ENCODE results near the gene PI4KA.

Gene PI4KA

GRCh38 chr22:20890975-20891374 is 32.4 kb upstream of the PI4KA start:
- H3K9me3 ChIP-seq (ENCODE audit: control insufficient read depth, low read length): no peaks in the 10 kb centered on the region
- H3K4me3 ChIP-seq (ENCODE audit: extremely low read depth, insufficient read depth, low read length, poor library complexity, severe bottlenecking): no peak overlapping the region
- no peak overlapping the region for H3K27ac ChIP-seq (ENCODE audit: low read depth, low read length, severe bottlenecking)
- 90 to 96% methylated on average over 3 to 4 of the region's 6 CpGs for WGBS, 2 experiments (ENCODE audit: insufficient coverage in 2 of 2)
- H3K36me3 ChIP-seq (ENCODE audit: control insufficient read depth, insufficient read depth, low read length): peaks cover 24% of the 10 kb centered on the region
- H3K4me1 ChIP-seq (ENCODE audit: control insufficient read depth, insufficient read depth, low read length, poor library complexity, severe bottlenecking): peaks cover 10% of the 10 kb centered on the region

- 89 to 96% methylated on average over 8 to 9 of the region's 13 CpGs for WGBS, 2 experiments (ENCODE audit: insufficient coverage in 2 of 2)
- no peaks in the 10 kb centered on the region for H3K9me3 ChIP-seq (ENCODE audit: control insufficient read depth, low read length)
- H3K36me3 ChIP-seq (ENCODE audit: control insufficient read depth, insufficient read depth, low read length): peaks cover 24% of the 10 kb centered on the region
- no peak overlapping the region for H3K4me3 ChIP-seq (ENCODE audit: extremely low read depth, insufficient read depth, low read length, poor library complexity, severe bottlenecking)
- H3K4me1 ChIP-seq (ENCODE audit: control insufficient read depth, insufficient read depth, low read length, poor library complexity, severe bottlenecking): peaks cover 14% of the 10 kb centered on the region
- no peak overlapping the region for H3K27ac ChIP-seq (ENCODE audit: low read depth, low read length, severe bottlenecking)
Measured at GRCh38 chr22:20889904-20890540, 31.4 kb upstream of the PI4KA start.

GRCh38 chr22:20889025-20889704 is 30.6 kb upstream of the PI4KA start:
- no peaks in the 10 kb centered on the region for H3K9me3 ChIP-seq (ENCODE audit: control insufficient read depth, low read length)
- H3K36me3 ChIP-seq (ENCODE audit: control insufficient read depth, insufficient read depth, low read length): peaks cover 24% of the 10 kb centered on the region
- H3K4me3 ChIP-seq (ENCODE audit: extremely low read depth, insufficient read depth, low read length, poor library complexity, severe bottlenecking): no peak overlapping the region
- H3K4me1 ChIP-seq (ENCODE audit: control insufficient read depth, insufficient read depth, low read length, poor library complexity, severe bottlenecking): peaks cover 15% of the 10 kb centered on the region
- 95 to 100% methylated on average over 3 to 4 of the region's 6 CpGs for WGBS, 2 experiments (ENCODE audit: insufficient coverage in 2 of 2)
- H3K27ac ChIP-seq (ENCODE audit: low read depth, low read length, severe bottlenecking): no peak overlapping the region

GRCh38 chr22:20887375-20887774 is 28.8 kb upstream of the PI4KA start:
- H3K4me1 ChIP-seq (ENCODE audit: control insufficient read depth, insufficient read depth, low read length, poor library complexity, severe bottlenecking): peaks cover 15% of the 10 kb centered on the region
- H3K36me3 ChIP-seq (ENCODE audit: control insufficient read depth, insufficient read depth, low read length): peaks cover 35% of the 10 kb centered on the region
- WGBS, 2 experiments (ENCODE audit: insufficient coverage in 2 of 2): 90 to 93% methylated on average over 4 to 5 of the region's 5 CpGs
- H3K4me3 ChIP-seq (ENCODE audit: extremely low read depth, insufficient read depth, low read length, poor library complexity, severe bottlenecking): no peak overlapping the region
- no peaks in the 10 kb centered on the region for H3K9me3 ChIP-seq (ENCODE audit: control insufficient read depth, low read length)
- no peak overlapping the region for H3K27ac ChIP-seq (ENCODE audit: low read depth, low read length, severe bottlenecking)

DNA sequence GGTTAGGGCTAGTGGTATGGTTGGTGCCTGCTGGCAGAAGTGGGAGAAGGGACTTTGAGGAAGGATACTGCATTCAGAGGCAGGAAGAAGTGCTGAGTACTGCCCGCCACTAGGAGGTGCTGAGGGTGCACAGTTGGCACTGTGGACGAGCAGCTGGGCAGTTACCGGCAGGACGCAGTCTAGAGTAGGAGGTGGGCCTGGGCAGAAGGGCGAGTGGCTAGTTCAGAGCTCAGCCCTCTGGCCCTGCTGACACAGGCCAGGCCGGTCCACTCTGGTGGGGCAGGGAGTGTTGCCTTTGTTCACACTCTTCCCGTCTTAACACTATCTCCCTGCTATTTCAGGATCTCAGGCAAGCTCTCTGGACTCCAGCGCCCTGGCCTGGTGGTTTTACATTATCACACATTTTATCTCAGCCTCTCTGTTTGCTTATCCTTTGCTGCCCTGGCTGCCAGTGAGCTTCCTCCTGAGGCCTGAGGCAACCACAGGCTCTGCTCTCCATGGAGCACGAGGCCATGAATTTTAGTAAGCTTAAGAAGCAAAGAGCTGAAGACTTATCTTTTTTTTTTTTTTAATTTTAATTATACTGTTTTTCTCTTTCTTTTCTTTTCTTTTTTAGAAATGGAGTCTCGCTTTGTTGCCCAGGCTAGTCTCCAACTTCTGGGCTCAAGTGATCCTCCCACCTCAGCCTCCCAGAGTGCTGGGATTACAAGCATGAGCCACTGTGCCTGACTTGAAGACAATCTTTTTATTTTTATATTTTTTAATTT is 27.1 kb upstream of the PI4KA start:
- Histone ChIP-seq H3K36me3 (ENCODE audit: control insufficient read depth, insufficient read depth, low read length) (peaks cover 51% of the 10 kb centered on the region), H3K4me1 (ENCODE audit: control insufficient read depth, insufficient read depth, low read length, poor library complexity, severe bottlenecking) (peaks cover 15% of the 10 kb centered on the region), H3K27ac (ENCODE audit: low read depth, low read length, severe bottlenecking) (peak overlapping the region; percentile 79), H3K9me3 (ENCODE audit: control insufficient read depth, low read length) (no peaks in the 10 kb centered on the region), H3K4me3 (ENCODE audit: extremely low read depth, insufficient read depth, low read length, poor library complexity, severe bottlenecking) (no peak overlapping the region)
- 12 to 26% methylated on average over 4 to 8 of the region's 10 CpGs for WGBS, 2 experiments (ENCODE audit: insufficient coverage in 2 of 2)

DNA sequence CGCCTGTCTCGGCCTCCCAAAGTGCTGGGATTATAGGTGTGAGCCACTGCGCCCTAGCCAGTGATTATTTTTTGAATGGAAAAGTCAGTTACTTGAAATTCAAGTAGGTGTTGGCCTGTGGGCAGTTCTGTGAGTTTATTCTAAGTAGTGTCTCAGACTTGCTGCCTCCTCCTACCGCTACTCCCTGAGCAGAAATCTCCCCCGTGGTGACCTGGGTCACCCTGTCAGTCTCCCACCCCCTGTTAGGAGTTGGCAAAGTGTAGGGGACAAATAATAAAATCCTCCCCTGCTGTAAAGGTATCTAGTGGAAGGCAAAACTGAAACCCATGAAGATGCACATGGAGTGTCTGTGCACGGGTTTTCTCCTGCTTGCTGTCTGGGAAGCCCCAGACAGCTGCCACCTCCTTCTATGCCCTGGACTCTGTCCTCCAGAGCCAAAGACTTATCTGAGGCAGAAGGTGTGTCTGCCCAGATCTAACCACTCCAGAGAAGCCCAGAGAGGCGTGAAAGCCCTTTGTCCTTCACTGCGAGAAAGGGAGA is 26.5 kb upstream of the PI4KA start:
- Histone ChIP-seq H3K27ac (ENCODE audit: low read depth, low read length, severe bottlenecking) (peak overlapping the region; percentile 79), H3K36me3 (ENCODE audit: control insufficient read depth, insufficient read depth, low read length) (peaks cover 50% of the 10 kb centered on the region)
- 21 to 75% methylated on average over 2 to 6 of the region's 8 CpGs for WGBS, 2 experiments (ENCODE audit: insufficient coverage in 2 of 2)

DNA sequence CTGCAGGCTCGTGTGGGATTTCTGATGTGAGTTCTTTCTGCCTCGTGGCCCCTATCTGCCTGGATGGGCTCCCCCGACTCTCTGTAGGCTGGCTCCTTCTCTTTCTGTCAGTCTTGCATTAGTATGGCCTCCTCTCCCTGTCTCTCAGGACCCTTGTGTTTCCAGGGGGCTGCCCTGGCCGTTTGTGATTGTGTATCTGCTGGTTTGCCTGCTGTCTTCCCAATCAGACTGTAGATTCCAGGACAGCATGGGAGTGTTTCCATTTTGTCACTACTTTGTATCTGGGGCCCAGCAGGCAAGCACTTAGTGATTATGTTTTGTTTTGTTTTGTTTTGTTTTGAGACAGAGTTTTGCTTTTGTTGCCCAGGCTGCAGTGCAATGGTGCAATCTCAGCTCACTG is 25.8 kb upstream of the PI4KA start:
- Histone ChIP-seq H3K27ac (ENCODE audit: low read depth, low read length, severe bottlenecking) (no peak overlapping the region), H3K4me1 (ENCODE audit: control insufficient read depth, insufficient read depth, low read length, poor library complexity, severe bottlenecking) (peaks cover 15% of the 10 kb centered on the region), H3K9me3 (ENCODE audit: control insufficient read depth, low read length) (no peaks in the 10 kb centered on the region), H3K36me3 (ENCODE audit: control insufficient read depth, insufficient read depth, low read length) (peaks cover 44% of the 10 kb centered on the region), H3K4me3 (ENCODE audit: extremely low read depth, insufficient read depth, low read length, poor library complexity, severe bottlenecking) (no peak overlapping the region)
- WGBS, 2 experiments (ENCODE audit: insufficient coverage in 2 of 2): 82 to 87% methylated on average over 3 to 4 of the region's 4 CpGs

More for the DNA sequence above, 26.5 kb upstream of the PI4KA start:
- Histone ChIP-seq H3K4me3 (ENCODE audit: extremely low read depth, insufficient read depth, low read length, poor library complexity, severe bottlenecking) (no peak overlapping the region), H3K4me1 (ENCODE audit: control insufficient read depth, insufficient read depth, low read length, poor library complexity, severe bottlenecking) (peaks cover 15% of the 10 kb centered on the region), H3K9me3 (ENCODE audit: control insufficient read depth, low read length) (no peaks in the 10 kb centered on the region)

DNA sequence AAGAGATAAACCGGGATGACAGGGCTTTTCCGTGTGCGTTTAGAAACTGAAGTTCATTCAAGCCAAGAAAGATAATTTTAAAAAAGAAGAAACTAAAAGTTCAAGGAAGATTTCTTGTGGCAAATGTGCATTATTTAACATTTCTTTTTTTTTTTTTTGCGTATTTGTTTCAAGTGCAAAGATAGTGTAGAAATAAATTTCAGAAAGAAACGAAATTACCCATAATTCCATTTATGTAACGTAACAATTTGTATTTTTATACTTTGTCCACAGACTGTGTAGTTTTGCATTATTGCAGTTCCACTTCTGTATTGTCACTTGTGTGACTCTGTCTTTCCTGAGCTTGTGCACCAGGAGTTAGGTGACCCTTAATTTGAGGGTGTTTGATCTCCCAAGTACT is 24.2 kb upstream of the PI4KA start:
- H3K27ac ChIP-seq (ENCODE audit: low read depth, low read length, severe bottlenecking): no peak overlapping the region
- peaks cover 33% of the 10 kb centered on the region for H3K36me3 ChIP-seq (ENCODE audit: control insufficient read depth, insufficient read depth, low read length)
- peaks cover 15% of the 10 kb centered on the region for H3K4me1 ChIP-seq (ENCODE audit: control insufficient read depth, insufficient read depth, low read length, poor library complexity, severe bottlenecking)
- WGBS, 2 experiments (ENCODE audit: insufficient coverage in 2 of 2): 92 to 100% methylated on average over 2 to 3 of the region's 6 CpGs
- no peak overlapping the region for H3K4me3 ChIP-seq (ENCODE audit: extremely low read depth, insufficient read depth, low read length, poor library complexity, severe bottlenecking)
- no peaks in the 10 kb centered on the region for H3K9me3 ChIP-seq (ENCODE audit: control insufficient read depth, low read length)

GRCh38 chr22:20881869-20882815 is 23.5 kb upstream of the PI4KA start:
- no peaks in the 10 kb centered on the region for H3K9me3 ChIP-seq (ENCODE audit: control insufficient read depth, low read length)
- H3K4me3 ChIP-seq (ENCODE audit: extremely low read depth, insufficient read depth, low read length, poor library complexity, severe bottlenecking): no peak overlapping the region
- no peak overlapping the region for H3K27ac ChIP-seq (ENCODE audit: low read depth, low read length, severe bottlenecking)
- peaks cover 34% of the 10 kb centered on the region for H3K36me3 ChIP-seq (ENCODE audit: control insufficient read depth, insufficient read depth, low read length)
- 95% methylated on average over 7 to 9 of the region's 9 CpGs for WGBS, 2 experiments (ENCODE audit: insufficient coverage in 2 of 2)
- H3K4me1 ChIP-seq (ENCODE audit: control insufficient read depth, insufficient read depth, low read length, poor library complexity, severe bottlenecking): peaks cover 10% of the 10 kb centered on the region

DNA sequence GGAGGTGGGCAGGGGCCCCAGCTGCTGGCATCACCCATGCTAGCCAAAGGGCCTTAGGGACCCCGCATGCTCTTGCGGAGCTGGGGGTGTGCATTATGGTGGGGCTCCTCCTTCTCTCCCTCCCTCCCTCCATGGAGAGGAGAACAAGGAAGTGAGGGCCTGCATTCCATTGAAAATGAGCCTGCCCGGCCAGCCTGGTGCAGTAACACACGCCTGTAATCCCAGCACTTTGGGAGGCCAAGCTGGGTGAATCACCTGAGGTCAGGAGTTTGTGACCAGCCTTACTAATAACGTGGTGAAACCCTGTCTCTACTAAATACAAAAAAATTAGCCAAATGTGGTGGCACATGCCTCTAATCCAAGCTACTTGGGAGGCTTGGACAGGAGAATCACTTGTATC is 22.6 kb upstream of the PI4KA start:
- WGBS, 2 experiments (ENCODE audit: insufficient coverage in 2 of 2): 90% methylated on average over 2 of the region's 5 CpGs
- H3K36me3 ChIP-seq (ENCODE audit: control insufficient read depth, insufficient read depth, low read length): peaks cover 37% of the 10 kb centered on the region
- H3K27ac ChIP-seq (ENCODE audit: low read depth, low read length, severe bottlenecking): no peak overlapping the region
- peaks cover 7% of the 10 kb centered on the region for H3K4me1 ChIP-seq (ENCODE audit: control insufficient read depth, insufficient read depth, low read length, poor library complexity, severe bottlenecking)
- no peaks in the 10 kb centered on the region for H3K9me3 ChIP-seq (ENCODE audit: control insufficient read depth, low read length)
- no peak overlapping the region for H3K4me3 ChIP-seq (ENCODE audit: extremely low read depth, insufficient read depth, low read length, poor library complexity, severe bottlenecking)

All from mesodermal cell (in vitro differentiated cells).